ENCODE measurements around the gene CHI3L1.

Gene CHI3L1

GRCh38 chr1:203159844-203160243 is 26.7 kb downstream of the CHI3L1 start:
- Histone ChIP-seq H3K4me1 (ENCODE audit: control extremely low read depth in 1 of 4, control insufficient read depth in 4 of 4, insufficient read depth in 4 of 4, low read length in 3 of 4) (no peaks in the 10 kb centered on the region), H3K27me3 (replicated peaks in 2 of 5; ENCODE audit: control insufficient read depth in 4 of 5, insufficient read depth in 5 of 5, low read length in 4 of 5) (peaks cover 0 to 5% (median 5%) of the 10 kb centered on the region in 5 experiments), H3K4me3 (ENCODE audit: control insufficient read depth in 1 of 7, extremely low read depth in 1 of 7, insufficient read depth in 4 of 7, low read depth in 2 of 7, low read length in 6 of 7) (no peak overlapping the region), H3K9me3 (ENCODE audit: control extremely low read depth in 1 of 5, control insufficient read depth in 4 of 5, insufficient read depth in 2 of 5, low read depth in 1 of 5, low read length in 4 of 5) (peaks cover 0 to 4% (median 1%) of the 10 kb centered on the region in 5 experiments), H3K27ac (ENCODE audit: insufficient read depth in 1 of 2, low read depth in 1 of 2, low read length in 2 of 2, poor library complexity in 1 of 2, severe bottlenecking in 2 of 2) (no peak overlapping the region), H3K36me3 (ENCODE audit: control insufficient read depth in 4 of 4, insufficient read depth in 4 of 4, low read length in 3 of 4) (no peaks in the 10 kb centered on the region)
- DNase-seq = no peak
- WGBS (ENCODE audit: insufficient coverage) = no CpG with 5 or more reads among the region's 1 CpG
- ChIA-PET CTCF (interaction anchor here (0.8 to 20.7 kb wide), 3 partner anchors 33 to 120 kb away, joined by 3 to 313 read pairs (median 3); partner anchors contain the start of gene ADORA1), POLR2A (no interaction called here)

GRCh38 chr1:203158960-203159665 is 27.4 kb downstream of the CHI3L1 start:
- Histone ChIP-seq H3K27ac (ENCODE audit: insufficient read depth in 1 of 2, low read depth in 1 of 2, low read length in 2 of 2, poor library complexity in 1 of 2, severe bottlenecking in 2 of 2) (no peak overlapping the region), H3K9me3 (ENCODE audit: control extremely low read depth in 1 of 5, control insufficient read depth in 4 of 5, insufficient read depth in 2 of 5, low read depth in 1 of 5, low read length in 4 of 5) (peaks cover 0 to 4% (median 1%) of the 10 kb centered on the region in 5 experiments), H3K4me1 (ENCODE audit: control extremely low read depth in 1 of 4, control insufficient read depth in 4 of 4, insufficient read depth in 4 of 4, low read length in 3 of 4) (no peaks in the 10 kb centered on the region), H3K27me3 (replicated peaks in 2 of 5; ENCODE audit: control insufficient read depth in 4 of 5, insufficient read depth in 5 of 5, low read length in 4 of 5) (peaks cover 0 to 5% (median 5%) of the 10 kb centered on the region in 5 experiments), H3K36me3 (ENCODE audit: control insufficient read depth in 4 of 4, insufficient read depth in 4 of 4, low read length in 3 of 4) (no peaks in the 10 kb centered on the region), H3K4me3 (ENCODE audit: control insufficient read depth in 1 of 7, extremely low read depth in 1 of 7, insufficient read depth in 4 of 7, low read depth in 2 of 7, low read length in 6 of 7) (no peak overlapping the region)
- ChIA-PET POLR2A (no interaction called here), CTCF (interaction anchor here (0.8 to 20.7 kb wide), 3 partner anchors 14 to 81 kb away, joined by 3 to 313 read pairs (median 4); partner anchors contain the start of gene ADORA1)
- WGBS (ENCODE audit: insufficient coverage) = 100% methylated on average over 7 of the region's 9 CpGs
- DNase-seq = no peak

GRCh38 chr1:203158423-203158822 is 28.1 kb downstream of the CHI3L1 start:
- Histone ChIP-seq H3K9me3 (ENCODE audit: control extremely low read depth in 1 of 5, control insufficient read depth in 4 of 5, insufficient read depth in 2 of 5, low read depth in 1 of 5, low read length in 4 of 5) (peaks cover 0 to 4% (median 1%) of the 10 kb centered on the region in 5 experiments), H3K27ac (ENCODE audit: insufficient read depth in 1 of 2, low read depth in 1 of 2, low read length in 2 of 2, poor library complexity in 1 of 2, severe bottlenecking in 2 of 2) (no peak overlapping the region), H3K4me1 (ENCODE audit: control extremely low read depth in 1 of 4, control insufficient read depth in 4 of 4, insufficient read depth in 4 of 4, low read length in 3 of 4) (peaks cover 0 to 3% (median 0%) of the 10 kb centered on the region in 4 experiments), H3K4me3 (ENCODE audit: control insufficient read depth in 1 of 7, extremely low read depth in 1 of 7, insufficient read depth in 4 of 7, low read depth in 2 of 7, low read length in 6 of 7) (no peak overlapping the region), H3K36me3 (ENCODE audit: control insufficient read depth in 4 of 4, insufficient read depth in 4 of 4, low read length in 3 of 4) (no peaks in the 10 kb centered on the region), H3K27me3 (replicated peaks in 2 of 5; ENCODE audit: control insufficient read depth in 4 of 5, insufficient read depth in 5 of 5, low read length in 4 of 5) (peaks cover 0 to 6% (median 4%) of the 10 kb centered on the region in 5 experiments)
- ChIA-PET CTCF (interaction anchor here (0.8 to 20.7 kb wide), 3 partner anchors 15 to 80 kb away, joined by 3 to 313 read pairs (median 4); partner anchors contain the start of gene ADORA1), POLR2A (no interaction called here)
- 100% methylated on average over 1 of the region's 1 CpG for WGBS (ENCODE audit: insufficient coverage)
- DNase-seq = no peak

GRCh38 chr1:203156280-203156679 is 30.2 kb downstream of the CHI3L1 start:
- Histone ChIP-seq H3K4me3 (ENCODE audit: control insufficient read depth in 1 of 7, extremely low read depth in 1 of 7, insufficient read depth in 4 of 7, low read depth in 2 of 7, low read length in 6 of 7) (no peak overlapping the region), H3K27me3 (replicated peaks in 2 of 5; ENCODE audit: control insufficient read depth in 4 of 5, insufficient read depth in 5 of 5, low read length in 4 of 5) (peaks cover 0 to 3% (median 0%) of the 10 kb centered on the region in 5 experiments), H3K9me3 (ENCODE audit: control extremely low read depth in 1 of 5, control insufficient read depth in 4 of 5, insufficient read depth in 2 of 5, low read depth in 1 of 5, low read length in 4 of 5) (peaks cover 0 to 4% (median 1%) of the 10 kb centered on the region in 5 experiments), H3K36me3 (ENCODE audit: control insufficient read depth in 4 of 4, insufficient read depth in 4 of 4, low read length in 3 of 4) (no peaks in the 10 kb centered on the region), H3K27ac (ENCODE audit: insufficient read depth in 1 of 2, low read depth in 1 of 2, low read length in 2 of 2, poor library complexity in 1 of 2, severe bottlenecking in 2 of 2) (no peak overlapping the region), H3K4me1 (ENCODE audit: control extremely low read depth in 1 of 4, control insufficient read depth in 4 of 4, insufficient read depth in 4 of 4, low read length in 3 of 4) (peaks cover 0 to 4% (median 0%) of the 10 kb centered on the region in 4 experiments)
- 100% methylated on average over 1 of the region's 1 CpG for WGBS (ENCODE audit: insufficient coverage)
- ChIA-PET POLR2A (no interaction called here), CTCF (interaction anchor here (20.7 kb wide), 1 partner anchor 29 kb away, joined by 313 read pairs; the partner anchor contains the start of gene ADORA1)
- no peak for DNase-seq

- Histone ChIP-seq H3K27me3 (replicated peaks in 2 of 5; ENCODE audit: control insufficient read depth in 4 of 5, insufficient read depth in 5 of 5, low read length in 4 of 5) (peaks cover 0 to 3% (median 0%) of the 10 kb centered on the region in 5 experiments), H3K9me3 (ENCODE audit: control extremely low read depth in 1 of 5, control insufficient read depth in 4 of 5, insufficient read depth in 2 of 5, low read depth in 1 of 5, low read length in 4 of 5) (peaks cover 0 to 4% (median 1%) of the 10 kb centered on the region in 5 experiments), H3K36me3 (ENCODE audit: control insufficient read depth in 4 of 4, insufficient read depth in 4 of 4, low read length in 3 of 4) (no peaks in the 10 kb centered on the region), H3K27ac (ENCODE audit: insufficient read depth in 1 of 2, low read depth in 1 of 2, low read length in 2 of 2, poor library complexity in 1 of 2, severe bottlenecking in 2 of 2) (no peak overlapping the region), H3K4me1 (ENCODE audit: control extremely low read depth in 1 of 4, control insufficient read depth in 4 of 4, insufficient read depth in 4 of 4, low read length in 3 of 4) (peaks cover 0 to 9% (median 0%) of the 10 kb centered on the region in 4 experiments), H3K4me3 (ENCODE audit: control insufficient read depth in 1 of 7, extremely low read depth in 1 of 7, insufficient read depth in 4 of 7, low read depth in 2 of 7, low read length in 6 of 7) (no peak overlapping the region)
- DNase-seq = no peak
- POLR2A ChIA-PET = interaction anchor here (0.6 kb wide), 1 partner anchor 15 kb away, joined by 3 read pairs; no protein-coding TSS in a partner anchor
- WGBS (ENCODE audit: insufficient coverage) = 85% methylated on average over 12 of the region's 13 CpGs
- CTCF ChIA-PET = interaction anchor here (0.8 to 1.4 kb wide), 5 partner anchors 14 to 115 kb away, joined by 3 to 4 read pairs (median 3); no protein-coding TSS in a partner anchor
These were observed 32.3 kb downstream of the CHI3L1 start for GRCh38 chr1:203153989-203154821.

- Histone ChIP-seq H3K27ac (ENCODE audit: insufficient read depth in 1 of 2, low read depth in 1 of 2, low read length in 2 of 2, poor library complexity in 1 of 2, severe bottlenecking in 2 of 2) (no peak overlapping the region), H3K27me3 (replicated peaks in 2 of 5; ENCODE audit: control insufficient read depth in 4 of 5, insufficient read depth in 5 of 5, low read length in 4 of 5) (peaks cover 0 to 3% (median 0%) of the 10 kb centered on the region in 5 experiments), H3K9me3 (ENCODE audit: control extremely low read depth in 1 of 5, control insufficient read depth in 4 of 5, insufficient read depth in 2 of 5, low read depth in 1 of 5, low read length in 4 of 5) (peaks cover 0 to 1% (median 0%) of the 10 kb centered on the region in 5 experiments), H3K4me1 (ENCODE audit: control extremely low read depth in 1 of 4, control insufficient read depth in 4 of 4, insufficient read depth in 4 of 4, low read length in 3 of 4) (peaks cover 0 to 10% (median 0%) of the 10 kb centered on the region in 4 experiments), H3K36me3 (ENCODE audit: control insufficient read depth in 4 of 4, insufficient read depth in 4 of 4, low read length in 3 of 4) (no peaks in the 10 kb centered on the region), H3K4me3 (ENCODE audit: control insufficient read depth in 1 of 7, extremely low read depth in 1 of 7, insufficient read depth in 4 of 7, low read depth in 2 of 7, low read length in 6 of 7) (no peak overlapping the region)
- no peak for DNase-seq
- 100% methylated on average over 2 of the region's 9 CpGs for WGBS (ENCODE audit: insufficient coverage)
- ChIA-PET CTCF (interaction anchor here (0.8 to 1.4 kb wide), 4 partner anchors 15 to 114 kb away, joined by 3 to 5 read pairs (median 3); no protein-coding TSS in a partner anchor), POLR2A (interaction anchor here (0.6 kb wide), 1 partner anchor 14 kb away, joined by 3 read pairs; no protein-coding TSS in a partner anchor)
These were observed 33.2 kb downstream of the CHI3L1 start for GRCh38 chr1:203153051-203153988.

Data from common myeloid progenitor, CD34-positive (primary cell).